K562 (cell line): ENCODE data around the gene TMCC1. TPM values are rescaled to one million over a fixed set of nuclear protein-coding genes. Genes with fewer than 3 reads are reported as not detected.

Experiments used
- CTBP1 ChIP-seq: fragments of 450-650 bp; IDR thresholded peaks from 2 replicates; pipeline ENCODE4 v1.6.1; 2016; ENCODE audit warnings: borderline replicate concordance
- EHMT2 ChIP-seq: fragments of 450-650 bp; IDR thresholded peaks from 2 replicates; pipeline ENCODE4 v1.6.1; 2018; ENCODE audit warnings: antibody characterized with exemption
- ELF2 ChIP-seq: fragments of 250-450 bp; sonication (Bioruptor Pico); IDR thresholded peaks from 2 replicates; pipeline ENCODE4 v1.5.0; 2021; ENCODE audit warnings: mild to moderate bottlenecking
- LCOR ChIP-seq: sonication (generic); formaldehyde crosslinking; IDR thresholded peaks from 2 replicates; pipeline ENCODE4 v1.8.0; 2022; ENCODE audit warnings: mild to moderate bottlenecking, missing genetic modification reagents
- MGA ChIP-seq: fragments of 450-650 bp; IDR thresholded peaks from 2 replicates; pipeline ENCODE4 v1.6.1; 2016; ENCODE audit warnings: mild to moderate bottlenecking, moderate library complexity
- MYC ChIP-seq, 2 experiments: fragments of 250-450 bp in 1 of 2; sonication (Bioruptor Pico) in 1 of 2; IDR thresholded peaks; 2 replicates each; pipeline versions ENCODE4 v1.5.1 to v1.6.1; 2012 to 2021; ENCODE audit warnings: low read depth in 2 of 2, borderline replicate concordance in 1 of 2, improper control_type of control experiment in 1 of 2, low read length in 1 of 2, mild to moderate bottlenecking in 1 of 2, moderate library complexity in 1 of 2
- NCOA6 ChIP-seq: fragments of 450-650 bp; IDR thresholded peaks from 2 replicates; pipeline ENCODE4 v1.6.1; 2017; ENCODE audit warnings: mild to moderate bottlenecking
- POLR2A ChIP-seq: fragments of 450-650 bp; conservative IDR thresholded peaks from 2 replicates; pipeline ENCODE4 v1.6.1; 2016
- POLR2AphosphoS5 ChIP-seq: IDR thresholded peaks from 2 replicates; pipeline ENCODE4 v1.6.1; 2011; ENCODE audit warnings: mild to moderate bottlenecking, low read depth, low read length, moderate library complexity; ENCODE audit not compliant: control insufficient read depth, insufficient read depth
- RBFOX2 ChIP-seq: fragments of 200-400 bp; formaldehyde crosslinking; IDR thresholded peaks from 2 replicates; pipeline ENCODE4 v1.6.1; 2017; ENCODE audit warnings: low read depth, mild to moderate bottlenecking, low read length, moderate library complexity
- THRB ChIP-seq: fragments of 450-650 bp; formaldehyde crosslinking; conservative IDR thresholded peaks from 2 replicates; pipeline ENCODE4 v1.4.0; 2022; ENCODE audit warnings: mild to moderate bottlenecking, missing genetic modification characterization
- ZBTB1 ChIP-seq: sonication (generic); formaldehyde crosslinking; IDR thresholded peaks from 2 replicates; pipeline ENCODE4 v1.8.1; 2023; ENCODE audit warnings: missing genetic modification reagents, low read depth, mild to moderate bottlenecking, borderline replicate concordance
- ZBTB26 ChIP-seq: fragments of 450-650 bp; formaldehyde crosslinking; IDR thresholded peaks from 2 replicates; pipeline ENCODE4 v1.4.0; 2022; ENCODE audit warnings: missing genetic modification characterization
- ZNF436 ChIP-seq: fragments of 250-450, 450-650 bp; sonication (Bioruptor Pico); formaldehyde crosslinking; IDR thresholded peaks from 2 replicates; pipeline ENCODE4 v1.7.0; 2020; ENCODE audit warnings: mild to moderate bottlenecking
- ZNF766 ChIP-seq: fragments of 200-800 bp; sonication (Bioruptor generic); conservative IDR thresholded peaks from 2 replicates; pipeline ENCODE4 v1.6.1; 2016; ENCODE audit warnings: missing genetic modification characterization, missing compliant biosample characterization
- polyA plus RNA-seq, 8 experiments: library from polyadenylated mRNA; depleted of rRNA in 4 of 8; stranded (reverse) in 5 of 8; unstranded in 3 of 8; fragments of >200 nt; fragmentation: Nextera tagmentation in 2 of 8; fragmentation: Illumina TruSeq in 1 of 8; extraction: Ambion mirVana in 2 of 8; extraction: Trizol in 1 of 8; gene quantifications; 2 replicates each; pipeline versions ENCODE4 v1.2.1 to v1.2.3, GENCODE V29; 2011 to 2014; ENCODE audit warnings: inconsistent platforms in 1 of 8, missing spikeins in 1 of 8
- total RNA-seq, 7 experiments: library from RNA; depleted of rRNA in 6 of 7; stranded (reverse); fragments of >200 nt in 6 of 7; fragmentation: Illumina TruSeq in 2 of 7; extraction: Trizol in 2 of 7; gene quantifications; 2 replicates each; pipeline versions ENCODE4 v1.2.1 to v1.2.3, GENCODE V29; 2011 to 2021; ENCODE audit warnings: low replicate concordance in 1 of 7

Gene TMCC1
- total and polyA plus RNA-seq, 9 of the 15 experiments (the other 6 are each of a cell fraction or from before 2014, with no cell fraction given) = 0.89 to 8.7 (median 4.0) TPM

GRCh38 chr3:129893581-129894070, at the start of gene TMCC1 (continued):
- TF ChIP-seq LCOR (CRISPR knock-in tag) = no peak
- TF ChIP-seq ELF2 (CRISPR knock-in tag) = no peak
- peak; percentile 18; the same call in 1 of the 2 replicates for TF ChIP-seq POLR2AphosphoS5
- peak; percentile 67; the same call in 1 of the 2 replicates for TF ChIP-seq POLR2A
- TF ChIP-seq MYC (IDR thresholded peaks at IDR 0.05; ENCODE audit: low read depth, low read length) = peak; percentile 87
- TF ChIP-seq MYC (CRISPR knock-in tag; IDR thresholded peaks at IDR 0.05; ENCODE audit: borderline replicate concordance, low read depth) = no peak
- TF ChIP-seq ZNF766 (CRISPR knock-in tag) = peak; percentile 84
- TF ChIP-seq EHMT2 = no peak
- peak; percentile 37; the same call in 1 of the 2 replicates for TF ChIP-seq MGA
- TF ChIP-seq THRB (CRISPR knock-in tag) = no peak
- TF ChIP-seq ZBTB26 (CRISPR knock-in tag) = no peak
- peak; percentile 62; the same call in 1 of the 2 replicates for TF ChIP-seq RBFOX2
- TF ChIP-seq NCOA6 = no peak
- TF ChIP-seq ZBTB1 (CRISPR knock-in tag) = peak; percentile 60; the same call in 1 of the 2 replicates
- no peak for TF ChIP-seq ZNF436 (CRISPR knock-in tag)
- TF ChIP-seq CTBP1 = peak; percentile 11; the same call in 1 of the 2 replicates
